Activated CD4-positive, alpha-beta T cell treated with anti-CD3 and anti-CD28 coated beads for 1 hour (primary cell): ENCODE data around the gene MAPK8.

ENCODE experiments used
- DNase-seq: peaks from one replicate; pipeline ENCODE4 v3.0.0-alpha.2; 2020

MAPK8 gene

DNA sequence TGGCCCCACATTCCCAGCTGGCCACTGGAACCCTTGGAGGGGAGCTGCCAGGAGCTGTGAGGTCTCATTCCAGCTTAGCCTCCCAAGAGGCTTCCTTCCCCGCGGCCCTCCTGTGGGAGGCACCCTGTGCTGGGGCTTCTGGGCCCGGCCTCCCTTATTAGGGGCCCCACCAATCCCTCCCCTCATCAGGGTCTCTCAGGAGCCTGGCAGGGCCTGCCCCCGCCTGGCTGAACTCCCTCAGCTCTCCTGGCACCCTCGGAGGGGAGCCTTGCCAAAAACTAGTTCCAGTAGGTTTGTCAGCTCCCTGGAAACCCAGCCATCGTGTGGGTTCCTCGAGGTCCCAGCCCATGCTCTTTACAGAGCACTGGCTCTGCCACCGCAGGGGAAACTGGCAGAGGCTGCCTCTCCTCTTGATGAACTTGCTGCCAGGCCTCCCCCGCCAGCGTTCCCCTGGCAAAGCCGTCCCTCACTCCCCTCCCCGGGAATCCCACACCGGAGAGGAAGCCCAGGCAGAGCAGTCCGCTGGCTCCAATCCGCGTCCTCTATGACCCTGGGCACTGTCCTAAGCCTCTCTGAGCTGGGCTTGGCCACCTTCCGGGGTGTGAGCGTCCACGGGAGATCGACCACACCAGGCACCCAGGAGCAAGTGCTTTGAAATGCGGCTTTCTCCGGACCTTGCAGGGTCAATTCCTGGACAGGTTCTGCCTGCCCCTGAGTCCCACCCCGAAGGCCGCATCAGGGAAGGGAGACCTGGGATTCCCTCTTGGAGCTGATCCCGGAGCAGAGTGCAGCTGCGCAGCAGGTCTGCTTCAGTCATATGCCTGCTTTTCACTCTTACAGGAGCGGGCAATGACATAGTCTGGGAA, 158.6 kb downstream of the MAPK8 start:
- DNase-seq = peak; percentile 6

DNA sequence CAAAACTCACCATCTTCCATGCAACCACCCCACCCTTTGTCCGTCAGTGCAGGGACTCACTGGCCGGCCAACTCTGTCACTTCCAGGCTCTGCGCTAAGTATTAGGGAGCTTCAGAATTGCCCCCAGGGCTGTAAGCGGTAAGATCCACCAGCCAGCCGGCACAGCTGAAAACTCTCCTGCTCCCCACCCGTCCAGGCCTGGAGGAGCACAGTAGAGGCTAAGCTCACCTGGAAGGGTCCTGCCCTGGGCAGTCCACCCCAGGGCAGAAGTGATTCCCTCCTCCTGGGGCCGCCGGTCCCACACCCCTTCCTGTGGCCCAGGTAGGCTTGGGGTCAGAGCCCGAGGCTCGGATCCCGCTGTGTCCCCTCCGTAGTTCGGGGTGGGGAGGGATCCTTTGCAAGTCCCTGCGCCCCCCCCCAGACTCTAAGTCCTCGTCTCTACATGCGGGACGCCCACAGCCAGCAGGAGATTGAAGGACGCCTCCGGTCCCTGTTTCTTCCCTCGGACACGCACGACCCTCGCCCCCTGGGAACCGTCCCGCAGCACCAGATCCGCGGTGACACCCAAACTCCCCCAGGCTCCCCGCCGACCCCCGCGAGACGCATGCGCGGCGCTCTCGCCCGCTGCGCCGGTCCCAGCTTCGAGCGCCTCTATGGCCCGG, 159.5 kb downstream of the MAPK8 start:
- DNase-seq = peak; percentile 6

DNA sequence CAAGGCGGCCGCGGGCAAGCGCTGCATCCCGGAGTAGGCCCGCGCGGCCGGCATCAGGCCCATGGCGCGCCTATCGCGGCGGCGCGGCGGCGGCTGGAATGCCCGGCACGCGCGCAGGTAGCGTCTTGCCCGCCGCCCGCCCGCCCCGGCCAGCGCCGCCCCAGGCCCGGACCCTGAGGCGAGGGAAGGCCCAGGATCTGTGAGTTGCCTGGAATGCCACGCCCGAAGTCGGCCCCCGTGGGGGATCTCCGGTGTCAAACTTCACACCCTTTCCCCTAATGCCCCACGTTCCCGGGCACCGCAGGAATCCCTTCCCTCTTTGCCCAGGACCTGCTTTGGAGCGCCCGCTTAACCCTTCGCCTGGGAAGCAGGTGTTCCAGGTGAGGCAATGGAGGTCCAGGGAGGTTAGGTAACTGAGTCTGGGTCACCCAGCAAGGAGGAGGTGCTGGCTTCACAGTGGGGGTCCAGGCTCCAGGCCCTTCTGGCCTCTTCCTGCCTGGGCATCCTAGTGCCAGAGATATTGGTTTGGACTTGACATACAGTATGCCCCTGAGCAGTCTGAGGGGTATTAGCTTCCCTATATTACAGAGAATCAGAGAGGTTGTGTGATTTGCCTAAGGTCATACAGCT, 160.2 kb downstream of the MAPK8 start:
- peak; percentile 4 for DNase-seq

DNA sequence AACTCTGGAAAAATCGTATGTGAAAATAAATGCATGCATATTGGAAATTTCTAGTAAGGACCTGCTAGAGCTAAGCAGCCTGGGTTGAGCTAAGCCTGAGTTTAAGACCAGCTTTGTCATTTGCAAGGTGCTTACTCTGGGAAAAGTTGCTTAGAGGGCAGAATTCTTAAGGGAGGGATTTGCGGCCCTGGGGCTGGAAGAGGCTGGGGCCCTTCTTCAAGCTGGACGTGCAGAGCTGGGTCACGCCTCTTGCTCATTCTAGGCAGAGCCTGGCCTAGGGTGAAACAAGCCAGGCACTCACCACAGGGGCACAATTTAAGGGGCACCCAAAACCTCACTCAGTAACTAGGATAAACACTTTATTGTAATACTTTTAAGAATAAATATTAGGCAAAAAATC, 161.2 kb downstream of the MAPK8 start:
- peak; percentile 6 for DNase-seq

DNA sequence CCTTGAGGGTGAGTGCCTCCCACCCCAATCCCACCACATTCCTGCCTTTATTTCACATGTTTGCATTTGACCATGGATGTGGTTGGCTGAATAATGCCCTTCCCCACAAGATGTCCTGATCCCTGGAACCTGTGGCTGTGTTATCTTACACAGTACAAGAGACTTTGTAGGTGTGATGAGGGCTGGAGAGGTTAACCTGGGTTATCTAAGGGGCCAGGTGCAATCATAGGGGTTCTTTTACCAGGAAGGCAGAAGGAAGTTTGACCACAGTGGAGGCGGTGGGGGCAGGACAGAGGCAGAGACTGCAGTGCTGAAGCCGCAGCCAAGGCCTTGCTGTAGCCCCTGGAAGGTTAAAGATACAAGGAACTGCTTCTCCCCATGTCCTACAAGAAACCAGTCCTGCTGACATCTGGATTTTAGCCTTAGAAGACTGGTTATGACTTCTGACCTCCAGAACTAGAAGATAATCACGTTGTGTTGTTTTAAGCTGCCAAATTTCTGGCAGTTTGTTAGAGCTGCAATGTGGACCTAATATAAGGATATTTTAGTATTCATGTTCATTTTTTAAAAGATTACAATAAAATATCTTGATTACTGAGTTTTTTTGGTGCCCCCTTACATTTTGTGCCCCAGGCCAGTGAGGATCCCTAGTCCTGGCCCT, 161.8 kb downstream of the MAPK8 start:
- peak; percentile 2 for DNase-seq

DNA sequence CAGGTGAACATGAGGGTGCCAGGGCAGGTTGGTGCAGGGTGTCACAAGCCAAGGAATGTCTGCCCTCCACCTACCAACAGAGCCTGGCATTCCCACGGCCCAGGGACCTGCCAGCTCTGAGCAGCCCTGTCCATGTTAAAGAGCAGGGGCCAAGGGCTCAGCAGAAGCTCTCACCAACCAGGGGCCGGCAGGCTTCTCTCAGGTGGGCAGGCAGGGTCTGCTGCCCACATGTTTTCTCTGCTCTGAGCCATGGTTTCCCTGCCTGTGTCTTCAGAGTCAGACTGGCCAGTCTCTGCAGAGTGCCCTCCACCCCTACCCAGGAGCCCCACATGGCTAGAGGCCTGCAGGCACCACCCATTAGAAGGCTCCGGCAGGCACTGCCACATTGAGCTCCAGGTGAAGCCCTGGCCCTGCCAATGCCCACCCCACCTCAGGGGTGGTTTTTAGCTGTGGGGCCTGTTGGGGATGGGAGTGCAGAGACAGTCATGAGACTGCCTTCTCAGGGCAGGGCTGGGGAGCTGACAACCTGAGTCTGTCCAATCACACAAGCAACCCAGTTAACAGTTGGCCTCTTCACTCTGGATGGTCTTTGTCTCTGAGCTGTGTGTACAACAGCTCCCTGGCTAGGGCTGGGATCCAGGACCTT, 162.5 kb downstream of the MAPK8 start:
- DNase-seq = peak; percentile 3

DNA sequence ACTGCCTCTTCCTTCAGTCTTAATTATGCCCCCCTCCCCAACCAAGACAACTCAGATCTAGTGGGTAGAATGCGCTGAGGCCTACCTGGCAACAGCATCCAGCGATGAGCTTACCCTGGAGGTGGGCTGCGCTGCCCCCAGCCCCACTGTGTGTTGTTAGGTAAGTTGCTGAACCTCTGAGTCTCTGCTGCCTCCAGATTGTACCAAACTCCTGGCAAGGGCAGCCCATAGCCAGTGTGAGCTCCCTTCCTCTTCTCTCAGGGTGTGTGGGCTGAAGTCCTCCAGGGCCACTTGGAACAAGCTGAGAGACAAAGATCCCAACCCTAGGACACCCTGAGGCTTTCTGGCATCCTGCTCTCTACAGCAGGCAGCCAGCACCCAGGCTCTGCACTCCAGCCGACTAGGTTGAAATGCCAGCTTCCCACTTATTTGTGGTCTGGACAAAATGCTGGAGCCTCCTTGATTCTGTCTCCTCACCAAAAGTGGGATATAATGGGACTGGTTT, 163.1 kb downstream of the MAPK8 start:
- no peak for DNase-seq

DNA sequence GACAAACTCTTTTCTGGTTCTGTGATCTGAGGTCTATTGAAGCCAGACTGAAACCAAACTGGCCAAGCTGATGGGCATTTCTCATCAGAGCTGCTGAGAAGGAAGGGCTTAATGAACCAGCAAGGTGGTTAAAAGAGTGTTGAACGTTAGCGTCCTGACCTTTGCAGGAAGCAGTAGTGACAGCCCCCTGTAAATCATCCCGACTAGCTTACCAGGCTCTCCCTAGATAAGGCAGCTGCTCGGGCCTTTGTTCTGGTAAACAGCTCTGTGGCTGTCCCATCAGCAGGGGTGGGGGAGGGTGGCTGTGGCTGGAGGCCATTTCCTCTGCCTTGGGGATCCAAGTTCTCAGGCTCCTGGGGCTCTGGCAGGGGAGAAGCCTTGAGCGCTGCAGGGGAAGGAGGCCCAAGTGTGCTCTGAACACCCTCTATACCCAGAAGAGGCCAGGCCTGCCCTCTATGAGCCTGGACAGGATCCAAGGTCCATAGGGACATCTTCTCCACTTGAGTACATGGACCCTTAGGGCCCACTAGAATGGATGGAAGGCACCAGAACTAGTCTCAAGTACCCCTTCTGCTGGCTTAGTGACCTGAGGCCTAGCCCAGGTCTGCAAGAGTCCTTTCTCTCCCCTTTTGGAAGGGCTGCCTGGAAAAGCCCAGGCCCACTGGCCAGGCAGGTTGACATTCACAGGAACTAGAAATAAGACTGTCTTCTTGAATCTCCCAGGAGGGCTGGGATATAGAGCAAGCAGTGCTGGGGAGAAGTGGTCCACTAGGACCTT, 163.8 kb downstream of the MAPK8 start:
- peak; percentile 4 for DNase-seq

DNA sequence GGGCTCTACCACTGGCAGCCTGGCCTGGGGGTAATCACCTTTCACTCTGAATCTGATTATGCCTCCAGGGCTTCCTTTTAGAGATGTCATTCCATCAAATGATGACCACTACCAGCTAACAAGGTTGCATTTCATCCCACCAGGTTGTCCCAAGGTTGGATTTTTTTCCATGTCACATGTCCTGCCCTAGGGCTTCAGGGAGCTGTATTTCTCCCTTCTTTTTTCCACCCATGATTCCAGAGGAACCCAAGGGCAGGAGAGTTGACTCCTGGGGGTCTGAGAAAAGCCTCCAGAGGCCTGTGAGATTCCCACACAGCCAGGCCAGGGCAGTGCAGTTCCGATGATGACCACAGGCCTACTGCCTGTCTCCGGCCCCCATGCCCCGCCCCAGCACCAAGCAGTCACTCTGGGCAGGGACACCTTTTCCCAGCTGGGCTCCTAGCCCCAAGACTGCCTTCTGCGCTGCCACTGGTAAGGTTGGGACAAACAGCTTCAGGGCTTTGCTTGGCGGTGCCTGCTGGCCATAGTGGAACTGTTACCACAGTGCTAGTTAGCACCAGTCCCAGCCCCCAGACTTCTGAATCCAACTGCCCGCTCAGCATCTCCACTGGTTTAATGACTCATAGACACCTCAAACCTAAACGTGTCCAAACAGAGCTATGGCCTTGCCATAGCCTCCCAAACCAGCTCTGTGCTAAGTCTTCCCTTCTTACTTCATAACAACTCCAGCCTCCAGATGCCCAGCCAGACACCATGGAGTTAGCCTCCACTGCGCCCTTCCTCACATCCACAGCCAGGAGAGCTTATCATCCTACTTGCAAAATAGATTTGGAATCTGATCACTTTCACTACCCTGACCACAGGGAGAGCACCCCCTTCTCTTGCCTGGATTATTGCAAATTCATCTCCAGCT, 164.7 kb downstream of the MAPK8 start:
- peak; percentile 1 for DNase-seq

DNA sequence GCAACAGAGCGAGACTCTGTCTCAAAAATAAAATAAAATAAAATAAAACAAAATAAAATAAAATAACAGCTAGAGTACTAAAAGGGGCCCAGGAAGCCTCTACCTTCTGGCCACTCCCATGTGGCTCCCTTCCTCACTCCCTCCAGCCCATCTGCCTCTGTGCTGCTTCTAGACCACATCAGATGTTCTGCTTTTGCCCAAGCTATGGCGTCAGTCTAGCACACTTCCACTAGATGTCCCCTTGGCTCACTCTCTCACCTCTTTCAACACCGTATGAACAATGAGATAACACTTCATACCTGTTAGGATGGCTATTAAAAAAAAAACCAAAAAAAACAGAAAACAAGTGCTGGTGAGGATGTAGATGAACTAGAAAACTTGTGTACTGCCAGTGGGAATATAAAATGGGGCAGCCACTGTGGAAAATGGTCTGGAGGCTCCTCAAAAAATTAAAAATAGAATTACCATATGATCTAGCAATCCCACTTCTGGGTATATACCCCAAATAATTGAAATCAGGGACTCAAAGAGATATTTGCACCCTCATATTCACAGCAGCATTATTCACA, 166.1 kb downstream of the MAPK8 start:
- no peak for DNase-seq

DNA sequence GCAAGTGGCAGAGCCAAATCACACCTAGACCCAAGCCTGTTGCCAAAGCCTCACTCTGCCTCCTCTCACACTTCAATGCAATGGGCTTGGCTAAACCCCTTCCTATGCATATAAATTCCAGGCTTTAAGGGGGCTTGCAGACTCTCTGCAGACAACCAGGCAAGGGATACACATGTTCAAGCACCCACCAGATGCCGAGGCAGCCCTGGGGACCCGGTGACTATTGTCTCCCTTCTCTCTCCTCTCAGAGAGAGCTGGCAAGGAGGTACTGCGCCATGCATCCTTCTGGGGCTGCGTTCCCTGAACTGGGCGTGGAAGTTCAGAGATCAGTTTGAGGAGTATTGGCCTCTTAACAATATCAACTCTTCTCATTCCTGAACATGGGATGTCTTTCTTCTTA, 167.2 kb downstream of the MAPK8 start:
- no peak for DNase-seq

DNA sequence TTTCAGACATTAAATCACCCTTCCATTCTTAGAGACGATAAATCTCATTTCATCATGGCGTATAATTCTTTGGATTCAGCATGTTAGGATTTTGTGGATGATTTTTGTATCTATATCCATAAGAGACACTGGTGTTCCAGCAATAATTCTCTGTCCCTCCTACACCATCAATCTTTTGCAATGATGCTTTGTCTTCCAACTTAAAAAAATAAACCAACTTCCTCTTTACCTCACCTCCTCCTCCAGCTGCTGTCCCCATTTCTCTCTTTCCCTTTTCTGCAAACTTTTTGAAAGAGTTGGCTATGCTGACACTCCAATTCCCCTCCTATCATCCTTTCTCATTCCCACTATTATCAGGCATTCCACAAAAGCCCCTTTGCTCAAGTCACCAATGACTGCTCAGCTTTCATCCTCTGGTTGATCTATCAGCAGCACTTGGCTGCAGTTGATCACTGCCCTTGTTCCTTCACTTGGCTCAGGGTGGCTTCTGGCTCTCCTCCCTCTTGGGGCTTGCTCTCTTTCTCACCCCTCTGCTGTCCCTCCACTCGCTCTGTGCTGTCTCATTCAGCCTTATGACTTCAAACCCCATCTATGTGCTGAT, 168.4 kb downstream of the MAPK8 start:
- no peak for DNase-seq

DNA sequence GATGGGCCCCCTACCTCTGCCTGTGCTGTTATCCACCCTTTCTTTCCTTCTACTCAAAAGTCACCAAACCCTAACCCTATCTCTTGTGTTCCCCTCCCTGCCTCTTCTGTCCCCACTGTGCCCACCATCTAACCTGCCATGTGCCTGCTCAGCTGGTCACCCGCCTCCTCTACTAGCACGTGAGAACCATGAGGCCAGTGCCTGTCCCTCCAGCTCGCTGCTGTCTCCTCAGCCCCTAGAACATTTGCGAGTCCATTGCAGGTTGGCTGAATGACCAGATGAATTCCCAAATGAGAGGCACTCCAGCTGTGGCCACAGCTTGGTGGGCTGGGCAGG, 169.4 kb downstream of the MAPK8 start:
- DNase-seq = no peak

DNA sequence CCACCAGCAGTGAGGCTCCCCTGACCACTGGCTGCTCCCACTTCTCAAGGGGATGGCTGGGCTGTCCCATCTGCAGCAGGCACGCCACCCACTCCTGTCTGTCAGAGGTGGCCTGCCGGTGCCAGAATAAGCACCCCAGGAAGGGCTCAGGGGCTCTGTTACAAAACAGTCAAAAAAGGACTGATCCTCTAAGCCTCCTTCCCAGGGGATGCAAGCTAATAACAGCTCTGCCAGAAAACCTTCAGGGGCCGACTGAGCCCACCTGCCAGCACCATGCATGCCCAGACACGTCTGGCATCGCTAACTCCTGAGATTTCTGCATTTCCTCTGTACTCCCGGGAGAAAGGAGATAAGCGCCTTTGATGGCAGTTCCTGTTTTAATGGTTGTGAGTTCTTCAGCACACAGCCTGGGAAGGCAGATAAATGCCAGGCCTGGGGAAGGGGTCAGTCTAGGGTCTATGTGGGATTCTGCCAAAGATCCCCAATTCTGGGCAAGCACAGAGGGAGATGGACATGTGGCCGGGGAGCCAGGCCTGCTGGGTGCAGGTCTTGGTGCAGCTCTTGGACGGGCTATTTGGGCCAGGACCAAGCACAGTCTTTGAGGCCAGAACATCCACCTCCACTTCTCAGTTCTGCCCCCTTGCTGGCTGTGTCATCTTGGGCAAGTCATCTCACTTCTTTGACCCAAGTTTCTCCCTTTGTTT, 170.0 kb downstream of the MAPK8 start:
- DNase-seq = no peak

DNA sequence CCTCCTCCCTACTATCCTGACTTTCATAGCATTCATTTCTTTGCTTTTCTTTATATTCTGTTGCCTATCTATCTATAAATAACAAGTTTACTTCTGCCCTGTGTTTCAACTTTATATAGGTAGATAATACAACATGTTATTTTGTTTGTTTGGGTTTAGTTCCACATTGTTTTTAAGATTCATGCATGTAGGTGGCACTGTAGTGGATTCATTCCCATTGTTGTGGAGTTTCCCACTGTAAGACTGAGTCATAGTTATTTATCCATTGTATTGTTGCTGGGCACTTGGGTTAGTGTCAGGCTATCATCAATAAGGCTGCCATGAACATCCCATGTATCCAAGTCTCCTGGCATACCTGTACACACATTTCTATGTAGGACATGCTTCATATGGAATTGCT, 170.7 kb downstream of the MAPK8 start:
- no peak for DNase-seq

DNA sequence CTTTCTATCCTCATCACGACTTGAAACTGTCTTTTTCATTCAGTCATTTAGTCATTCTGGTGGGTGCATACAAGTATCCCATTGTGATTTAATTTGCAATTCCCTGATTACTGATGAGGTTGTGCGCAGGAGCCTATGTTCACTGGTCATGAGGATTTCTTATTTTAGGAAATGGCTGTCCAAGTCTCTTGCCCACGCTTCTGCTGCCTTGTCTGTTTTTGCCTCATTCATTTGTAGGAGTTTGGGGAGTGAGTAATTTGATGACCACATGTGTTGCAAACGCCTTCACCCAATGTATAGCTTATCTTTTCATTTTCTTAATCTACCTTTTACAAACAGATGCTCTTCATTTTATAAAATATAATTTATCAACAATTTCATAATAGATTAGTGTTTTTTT, 171.1 kb downstream of the MAPK8 start:
- no peak for DNase-seq

DNA sequence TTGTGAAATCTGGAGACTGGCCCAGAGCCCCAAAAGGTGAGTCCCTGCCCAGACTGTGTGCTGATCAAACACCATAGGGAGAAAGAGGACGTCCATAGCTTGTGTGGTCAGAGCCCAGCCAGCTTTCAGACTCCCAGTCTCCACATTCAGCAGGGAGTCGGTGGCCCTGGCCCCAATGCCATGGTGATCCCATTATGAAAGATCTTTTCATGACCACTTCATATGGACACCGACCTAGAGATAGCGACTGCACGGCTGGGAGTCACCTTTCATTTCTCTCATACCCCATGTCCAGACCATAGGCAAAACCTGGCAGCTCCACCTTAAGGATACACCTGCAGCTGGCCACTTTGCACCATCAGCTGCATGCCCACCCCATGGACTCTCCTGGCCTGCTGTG, 172.0 kb downstream of the MAPK8 start:
- no peak for DNase-seq

DNA sequence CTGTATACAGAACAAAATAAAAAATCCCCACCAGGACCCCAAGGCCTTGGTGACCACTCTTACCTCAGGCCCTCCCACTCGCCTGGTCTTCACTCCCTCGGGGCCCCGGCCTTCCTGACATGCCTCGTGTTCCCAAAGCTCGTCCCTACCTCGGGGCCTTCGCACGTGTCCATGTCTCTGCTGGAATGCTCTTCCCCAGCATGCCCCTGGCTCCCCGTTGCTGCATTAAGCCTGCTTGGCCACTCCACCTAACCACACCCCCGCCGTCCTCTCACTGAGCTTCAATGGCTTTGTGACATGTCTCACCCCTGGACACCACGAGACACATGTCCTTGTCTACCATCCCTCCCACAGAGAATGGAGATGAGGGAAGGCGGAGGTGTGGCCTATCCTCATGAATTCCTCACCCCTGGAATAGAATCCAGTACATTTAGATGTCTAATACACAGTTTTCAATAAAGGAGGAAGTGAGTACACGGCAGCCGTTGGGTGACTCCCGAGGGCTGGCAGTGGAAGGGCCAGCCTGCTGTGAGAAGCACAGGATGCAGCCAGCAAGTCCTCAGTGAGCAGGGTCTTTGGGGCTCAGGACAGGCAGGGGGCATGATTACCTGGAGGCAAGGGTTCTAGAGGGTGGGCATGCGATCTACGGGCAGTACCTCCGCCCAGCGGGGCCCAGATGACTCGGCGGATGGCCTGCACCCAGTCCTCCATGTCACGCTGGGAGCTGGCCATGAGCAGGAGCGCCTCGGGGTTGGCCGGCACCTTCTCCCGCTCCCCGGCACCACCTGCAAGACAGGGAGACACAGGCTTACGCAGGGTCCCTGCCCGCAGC, 172.7 kb downstream of the MAPK8 start:
- DNase-seq = no peak
